HG03064 (cell line): ENCODE measurements around the gene CCRL2.
"Not testable (repeated sequence)": the region's sequence is repeated elsewhere in the genome, so short reads cannot be mapped to it uniquely, and the experiment has no call there.

ENCODE experiments used
- ATAC-seq: cut with Tn5 transposase; IDR thresholded peaks from one replicate; pipeline ENCODE4 v1.9.1; 2021; ENCODE audit warnings: low read depth; ENCODE audit not compliant: unreplicated experiment

The CCRL2 gene

GRCh38 chr3:46378426-46378942 is 28.6 kb upstream of the CCRL2 start:
- ATAC-seq = no peak

DNA sequence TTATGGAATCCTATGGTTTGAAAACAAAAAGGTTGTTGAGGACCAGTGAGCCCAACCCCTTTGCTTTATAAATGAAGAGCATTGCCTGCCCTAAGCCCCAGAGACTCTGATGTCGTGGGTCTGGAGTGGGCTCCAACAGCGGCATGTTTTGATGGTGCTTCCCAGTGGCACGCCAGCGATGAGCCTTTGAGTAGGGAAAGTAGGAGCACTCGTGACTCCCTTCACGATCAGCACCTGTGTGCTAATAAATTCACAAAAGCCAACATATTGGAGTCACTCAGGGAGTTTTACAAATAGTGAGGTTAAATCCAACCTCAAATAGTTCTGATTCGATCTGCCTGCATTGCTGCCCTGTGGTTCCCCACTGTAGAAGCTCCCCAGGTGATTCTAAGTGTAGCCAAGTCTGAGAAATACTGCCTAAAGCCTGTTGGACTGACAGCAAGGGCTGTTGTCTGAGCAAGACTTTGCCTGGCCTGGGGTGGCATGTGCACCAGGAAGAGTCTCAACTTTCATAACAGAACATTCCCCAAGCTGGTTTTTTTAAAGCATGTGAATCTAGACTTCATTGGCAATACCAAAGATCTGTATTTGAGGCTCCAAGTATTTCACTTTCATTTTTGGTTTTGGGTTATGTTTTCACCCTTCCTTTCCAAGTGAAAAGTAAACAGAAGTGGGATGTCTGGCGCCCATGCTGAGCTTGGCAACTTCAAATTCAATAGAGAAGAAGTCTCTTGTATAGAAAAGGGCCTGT is 26.4 kb upstream of the CCRL2 start:
- no peak for ATAC-seq

DNA sequence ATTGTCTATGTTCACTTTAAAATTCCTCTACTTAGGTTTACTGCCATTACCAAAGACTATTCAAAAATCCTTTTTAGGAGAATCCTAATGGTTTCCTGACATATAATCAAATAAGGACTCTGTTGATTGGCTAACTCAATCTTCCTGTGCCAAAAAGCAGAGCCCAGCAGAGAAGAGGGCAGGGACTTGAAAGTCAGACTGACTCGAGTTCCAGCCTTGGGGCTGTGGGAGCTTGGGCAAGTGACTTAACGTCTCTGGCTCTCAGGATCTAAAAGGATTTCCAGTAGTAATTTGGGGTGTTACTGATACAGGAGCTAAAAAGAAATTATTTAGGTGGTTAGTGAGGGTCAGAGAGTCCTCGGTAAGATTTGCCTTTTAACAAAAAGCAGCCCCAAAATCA is 25.4 kb upstream of the CCRL2 start:
- no peak for ATAC-seq

DNA sequence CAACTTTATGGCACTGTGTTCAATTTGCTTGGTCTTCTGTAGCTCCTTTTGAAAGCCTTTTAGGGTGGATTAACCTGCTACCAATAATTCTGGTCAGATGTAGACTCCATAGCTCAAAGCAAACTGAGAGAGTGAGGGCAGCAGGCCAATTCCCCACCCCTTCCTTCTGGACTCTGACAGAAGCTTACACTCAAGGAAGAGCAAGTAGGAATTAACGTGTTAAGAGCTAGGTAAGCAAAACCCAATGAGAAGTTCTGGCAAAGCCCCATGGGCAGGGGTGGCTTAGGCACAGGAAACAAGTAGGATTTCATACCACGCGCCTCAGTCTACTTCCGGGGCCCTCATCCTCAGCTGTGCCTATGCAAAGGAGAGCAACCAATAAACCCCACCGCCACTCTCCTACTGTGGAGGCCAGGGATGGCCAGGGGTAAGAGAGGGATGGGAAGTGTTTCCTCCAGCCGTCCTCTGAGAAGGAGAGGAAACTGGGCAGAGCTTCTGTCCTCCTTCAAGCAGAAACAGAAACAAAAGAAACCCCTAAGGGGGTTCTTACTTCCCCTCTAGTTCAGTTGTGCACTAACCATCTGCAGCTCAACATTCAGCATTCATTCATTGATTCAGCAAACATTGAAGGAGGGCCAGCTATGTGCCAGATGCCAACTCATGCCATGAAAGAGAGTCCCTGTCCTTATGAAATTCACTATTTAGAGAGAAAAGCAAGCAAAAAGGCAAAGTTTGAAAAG is 23.7 kb upstream of the CCRL2 start:
- ATAC-seq = no peak

DNA sequence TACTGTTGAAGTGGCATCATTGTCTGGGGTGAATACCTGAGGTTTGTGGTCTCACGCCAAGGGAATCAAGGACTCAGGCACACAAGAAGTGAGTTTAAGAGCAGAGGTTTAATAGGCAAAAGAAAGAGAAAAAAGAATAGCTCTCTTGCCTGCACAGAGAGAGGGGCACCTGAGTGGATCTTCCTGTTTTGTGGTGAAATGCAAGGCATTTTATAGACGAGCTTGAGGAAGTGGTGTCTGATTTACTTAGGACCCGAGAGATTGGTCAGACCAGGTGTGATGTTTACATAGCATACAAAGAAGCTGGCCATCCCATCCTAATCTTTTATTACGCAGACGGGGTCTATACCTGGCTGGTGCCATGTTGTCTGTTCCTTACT is 23.1 kb upstream of the CCRL2 start:
- no peak for ATAC-seq

DNA sequence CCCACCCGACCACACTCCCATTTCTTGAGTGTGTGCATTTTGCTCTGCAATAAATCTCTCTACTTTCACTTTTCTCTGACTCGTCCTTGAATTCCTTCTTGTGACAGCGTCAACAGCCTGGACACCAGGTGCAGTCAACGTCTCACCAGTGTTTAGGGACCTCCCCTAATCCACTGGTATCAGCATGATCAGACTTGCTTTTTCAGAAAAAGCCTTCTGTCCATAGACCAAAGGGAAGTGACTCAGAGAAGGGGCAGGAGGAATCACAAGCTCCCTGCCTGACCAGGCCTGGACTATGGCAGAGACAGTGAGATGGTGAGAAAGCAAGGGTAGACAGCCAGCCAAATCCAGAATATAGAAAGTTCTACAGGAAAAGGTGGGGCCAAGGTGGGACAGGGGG is 20.9 kb upstream of the CCRL2 start:
- ATAC-seq = no peak

GRCh38 chr3:46388847-46389246 is 18.2 kb upstream of the CCRL2 start:
- ATAC-seq = not testable (repeated sequence)

GRCh38 chr3:46389306-46389705 is 17.8 kb upstream of the CCRL2 start:
- ATAC-seq = no peak

DNA sequence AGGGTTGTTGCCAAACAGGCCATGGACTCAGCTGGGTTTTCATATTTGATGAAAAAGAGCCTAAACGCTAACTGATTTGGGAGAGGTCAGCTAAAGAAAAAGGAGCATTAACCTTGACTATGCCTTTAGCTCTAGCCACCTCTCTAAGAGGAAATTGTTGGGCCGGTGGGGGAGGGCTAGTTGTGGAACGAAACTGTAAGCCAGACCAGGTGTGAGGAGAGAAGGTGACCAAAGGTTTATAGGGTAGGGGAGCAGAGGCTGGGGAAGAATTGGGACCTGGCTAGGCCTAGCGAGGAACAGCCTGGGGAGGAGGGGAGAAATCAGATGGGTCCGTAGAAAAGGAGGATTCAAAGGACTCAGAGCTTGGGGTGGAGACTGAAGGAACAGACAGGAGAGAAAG is 15.5 kb upstream of the CCRL2 start:
- ATAC-seq = not testable (repeated sequence)

DNA sequence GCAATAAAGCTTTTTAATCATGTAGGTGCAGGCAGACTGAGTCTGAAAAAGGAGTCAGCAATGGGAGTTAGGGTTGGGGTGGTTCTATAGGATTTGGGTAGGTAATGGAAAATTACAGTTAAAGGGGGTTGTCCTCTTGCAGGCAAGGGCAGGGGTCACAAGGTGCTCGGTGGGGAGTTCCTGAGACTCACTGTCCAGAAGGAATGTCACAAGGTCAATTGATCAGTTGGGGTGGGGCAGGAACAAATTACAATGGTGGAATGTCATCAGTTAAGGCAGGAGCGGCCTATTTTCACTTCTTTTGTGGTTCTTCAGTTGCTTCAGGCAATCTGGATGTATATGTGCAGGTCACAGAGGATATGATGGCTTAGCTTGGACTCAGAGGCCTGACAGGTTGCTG is 14.0 kb upstream of the CCRL2 start:
- no peak for ATAC-seq

- no peak for ATAC-seq
Observed at GRCh38 chr3:46393554-46394434, 13.3 kb upstream of the CCRL2 start.

DNA sequence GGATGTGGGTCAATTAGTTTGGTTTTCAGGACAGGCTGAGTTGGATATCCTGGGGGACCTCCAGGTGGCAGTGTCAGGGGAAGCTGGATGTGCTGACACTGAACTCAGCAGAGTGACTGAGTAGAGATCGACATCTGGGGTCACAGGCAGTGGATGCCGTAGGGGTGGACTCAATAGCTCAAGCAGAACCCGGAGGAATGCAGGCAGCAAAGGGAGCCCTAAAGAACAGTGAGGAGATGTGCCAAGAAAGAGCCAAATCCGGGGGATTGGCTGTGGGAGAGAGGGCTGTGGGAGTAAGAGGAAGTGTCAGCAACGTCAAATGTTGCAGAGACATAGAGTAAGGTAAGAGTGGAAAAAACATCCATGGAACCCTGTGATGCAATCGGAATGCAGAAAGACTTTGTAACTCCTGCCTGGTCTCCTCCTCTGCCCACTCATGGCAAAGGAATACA is 11.8 kb upstream of the CCRL2 start:
- no peak for ATAC-seq

DNA sequence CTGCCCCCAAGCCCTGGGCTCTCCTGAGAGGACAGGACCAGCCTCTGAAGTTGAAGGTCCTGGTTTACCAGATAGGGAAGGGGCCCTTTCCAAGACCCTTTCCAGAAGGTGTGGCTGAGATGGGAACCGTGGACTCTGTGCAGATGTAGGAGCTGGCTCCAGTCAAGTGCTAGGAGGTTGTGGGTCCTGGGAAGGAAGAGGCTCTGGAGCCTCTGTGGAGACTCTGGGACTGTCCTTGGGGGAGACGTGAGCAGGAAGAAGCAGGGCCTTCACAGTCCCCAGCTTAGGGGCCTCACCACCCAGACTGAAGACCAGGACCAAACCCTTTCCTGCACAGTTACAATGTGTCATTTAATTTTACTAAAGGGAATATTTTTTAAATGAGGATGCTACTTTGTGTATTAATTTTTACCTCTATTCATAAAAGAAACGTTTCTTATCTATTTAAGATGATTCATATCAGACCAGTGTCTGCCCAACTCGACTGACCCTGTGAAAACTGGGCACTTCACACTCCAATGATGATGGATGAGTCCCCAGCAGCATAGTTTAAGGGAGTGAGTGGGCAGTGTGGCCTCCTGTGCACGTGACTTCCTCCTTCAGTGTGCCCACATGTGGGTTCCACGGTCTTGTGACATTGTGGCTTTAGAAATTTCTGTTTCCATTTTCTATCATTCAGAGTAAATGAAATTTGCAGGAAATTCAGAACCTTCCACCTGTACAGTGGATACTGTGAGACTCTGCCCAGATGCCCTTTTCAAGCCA is 11.1 kb upstream of the CCRL2 start:
- no peak for ATAC-seq

GRCh38 chr3:46397111-46397510 is 9.9 kb upstream of the CCRL2 start:
- no peak for ATAC-seq

DNA sequence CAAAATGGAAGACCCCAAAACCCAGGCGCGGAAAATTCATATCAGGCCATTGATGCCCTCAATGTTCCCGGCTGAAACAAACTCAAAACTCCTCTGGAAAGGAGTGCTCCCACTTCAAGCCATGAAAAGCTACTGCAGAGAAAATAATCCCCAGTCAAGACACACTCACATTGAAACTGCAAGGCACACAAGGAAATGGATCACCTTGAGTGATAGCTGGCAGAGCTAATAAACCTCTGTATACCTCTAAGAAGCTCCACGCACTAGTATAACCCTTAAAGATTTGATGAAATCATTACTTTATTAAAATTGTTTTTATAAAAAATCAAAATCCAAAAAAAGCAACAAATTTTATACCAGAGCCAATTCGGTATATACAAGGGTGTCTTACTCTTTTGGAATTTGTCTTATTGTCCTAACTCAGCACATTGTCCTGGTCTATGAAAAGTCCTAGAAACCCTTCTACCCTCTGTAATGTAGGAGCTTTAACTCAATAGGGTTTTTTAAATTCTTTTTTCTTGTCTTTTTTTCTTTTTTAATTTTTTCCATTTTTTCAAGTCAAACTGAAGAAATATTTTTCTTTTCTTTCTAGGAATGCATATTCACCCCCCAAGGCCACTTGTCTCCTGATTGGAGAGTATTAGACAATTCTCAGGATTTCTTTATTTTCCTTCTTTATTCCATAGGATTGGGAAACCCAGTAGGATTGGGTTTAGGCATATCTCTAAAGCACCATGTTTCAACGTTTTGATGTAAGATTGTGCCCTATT is 8.7 kb upstream of the CCRL2 start:
- no peak for ATAC-seq

- ATAC-seq = no peak
Observed at GRCh38 chr3:46399098-46399497, 8.0 kb upstream of the CCRL2 start.

- ATAC-seq = no peak
Observed at GRCh38 chr3:46399557-46399956, 7.5 kb upstream of the CCRL2 start.

DNA sequence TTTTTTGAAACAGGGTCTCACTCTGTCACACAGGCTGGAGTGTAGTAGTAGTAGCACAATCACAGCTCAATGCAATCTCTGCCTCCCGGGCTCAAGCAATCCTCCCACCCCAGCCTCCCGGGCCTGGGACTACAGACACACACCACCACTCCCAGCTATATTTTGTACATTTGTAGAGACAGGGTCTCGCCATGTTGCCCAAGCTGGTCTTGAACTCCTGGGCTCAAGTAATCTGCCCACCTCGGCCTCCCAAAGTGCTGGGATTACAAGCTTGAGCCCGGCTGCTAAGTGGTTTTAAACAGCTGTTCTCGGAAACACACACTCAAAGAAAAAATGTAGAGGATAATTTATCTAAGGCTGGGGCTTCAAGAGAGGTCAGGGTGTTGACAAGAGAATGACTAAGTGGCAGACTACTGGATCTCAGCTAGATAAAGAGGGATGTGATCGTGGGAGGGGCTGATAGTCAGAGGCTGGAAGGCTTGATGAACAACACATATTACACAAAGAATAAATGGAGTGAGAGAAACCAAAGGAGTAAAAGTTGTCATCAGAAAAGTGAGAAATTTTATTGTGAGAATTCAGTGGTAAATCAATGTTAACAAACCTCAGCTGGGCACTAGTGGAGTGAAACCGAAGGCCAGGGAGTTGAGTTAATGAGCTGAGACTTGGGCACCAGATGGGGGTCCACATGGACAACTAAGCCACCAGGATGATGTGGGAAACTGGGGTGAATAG is 6.9 kb upstream of the CCRL2 start:
- ATAC-seq = no peak

GRCh38 chr3:46400846-46401245 is 6.2 kb upstream of the CCRL2 start:
- no peak for ATAC-seq
